ENCODE measurements around the gene IQGAP2.

The IQGAP2 gene

GRCh38 chr5:76497986-76498717 lies 95.1 kb downstream of the IQGAP2 start:
- Histone ChIP-seq H3K79me2 (ENCODE audit: control insufficient read depth, low read length) (0 out of 2 replicates have a peak, but pooled peaks cover 3% of the 10 kb centered on the region), H3K27ac (ENCODE audit: low read depth, low read length) (no peak overlapping the region), H3K4me1 (ENCODE audit: control insufficient read depth, low read length) (no peaks in the 10 kb centered on the region), H3F3A (ENCODE audit: control insufficient read depth, insufficient read depth) (no peaks in the 10 kb centered on the region), H3K4me2 (ENCODE audit: low read length) (no peak overlapping the region), H3K27me3 (ENCODE audit: control insufficient read depth, low read length) (no peaks in the 10 kb centered on the region), H3K9me3 (ENCODE audit: control insufficient read depth, insufficient read depth, low read length) (no peaks in the 10 kb centered on the region), H3K9me2 (replicated peaks; ENCODE audit: control insufficient read depth, low read length) (no peaks in the 10 kb centered on the region), H4K20me1 (ENCODE audit: control insufficient read depth, insufficient read depth, low read depth, low read length) (no peaks in the 10 kb centered on the region), H3K4me3 (ENCODE audit: low read length) (no peak overlapping the region), H3K36me3 (ENCODE audit: control insufficient read depth, low read length) (no peaks in the 10 kb centered on the region)
- TF ChIP-seq EZH2phosphoT487 (IDR thresholded peaks at IDR 0.05; ENCODE audit: borderline replicate concordance, low read length): no peak
- TF ChIP-seq CTCF (IDR thresholded peaks at IDR 0.05; ENCODE audit: low read depth, low read length, poor library complexity, severe bottlenecking): no peak

- Histone ChIP-seq H3K27me3 (ENCODE audit: control insufficient read depth, low read length) (no peaks in the 10 kb centered on the region), H3F3A (ENCODE audit: control insufficient read depth, insufficient read depth) (no peaks in the 10 kb centered on the region), H3K79me2 (ENCODE audit: control insufficient read depth, low read length) (peaks cover 8% of the 10 kb centered on the region; the same call in 1 of the 2 replicates), H4K20me1 (ENCODE audit: control insufficient read depth, insufficient read depth, low read depth, low read length) (no peaks in the 10 kb centered on the region), H3K27ac (ENCODE audit: low read depth, low read length) (no peak overlapping the region), H3K9me2 (replicated peaks; ENCODE audit: control insufficient read depth, low read length) (no peaks in the 10 kb centered on the region), H3K9me3 (ENCODE audit: control insufficient read depth, insufficient read depth, low read length) (no peaks in the 10 kb centered on the region), H3K4me3 (ENCODE audit: low read length) (no peak overlapping the region), H3K36me3 (ENCODE audit: control insufficient read depth, low read length) (no peaks in the 10 kb centered on the region), H3K4me1 (ENCODE audit: control insufficient read depth, low read length) (no peaks in the 10 kb centered on the region), H3K4me2 (ENCODE audit: low read length) (no peak overlapping the region)
- TF ChIP-seq CTCF (IDR thresholded peaks at IDR 0.05; ENCODE audit: low read depth, low read length, poor library complexity, severe bottlenecking) (no peak), EZH2phosphoT487 (IDR thresholded peaks at IDR 0.05; ENCODE audit: borderline replicate concordance, low read length) (no peak)
These were observed 96.5 kb downstream of the IQGAP2 start for GRCh38 chr5:76499507-76500161.

DNA sequence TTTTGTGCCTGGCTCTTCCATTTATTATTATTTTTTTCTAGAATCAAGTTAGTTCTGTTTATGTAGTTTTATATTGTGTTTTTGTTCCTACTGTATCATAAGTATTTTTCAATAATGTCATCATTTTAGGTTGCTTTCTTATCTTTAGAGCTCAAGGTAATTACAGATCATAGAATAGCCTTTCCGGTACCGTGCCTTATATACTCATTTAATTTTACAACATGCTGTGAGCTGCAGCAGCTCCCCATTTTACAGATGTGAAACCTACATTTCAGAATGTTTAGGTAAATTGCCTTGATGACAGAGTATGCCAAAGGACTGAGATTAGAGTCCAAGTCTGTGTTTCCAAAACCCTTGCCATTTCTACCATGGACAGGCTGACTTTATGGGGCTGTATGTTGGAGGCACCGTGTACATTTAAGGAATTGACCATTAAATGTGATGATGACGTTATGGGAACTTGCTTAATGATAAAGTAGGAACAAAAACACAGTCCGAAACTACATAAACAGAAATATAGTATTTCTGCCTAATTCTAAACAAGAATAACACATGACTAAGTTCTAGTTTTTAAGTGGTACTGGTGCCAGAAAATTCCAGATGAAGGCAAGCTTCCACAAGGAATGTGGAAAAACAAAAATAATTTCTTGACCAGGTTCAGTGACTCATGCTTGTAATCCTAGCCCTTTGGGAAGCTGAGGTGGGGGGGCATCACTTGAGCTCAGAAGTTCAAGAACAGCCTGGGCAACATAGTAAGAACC lies 97.7 kb downstream of the IQGAP2 start:
- Histone ChIP-seq H4K20me1 (ENCODE audit: control insufficient read depth, insufficient read depth, low read depth, low read length) (no peaks in the 10 kb centered on the region), H3K4me1 (ENCODE audit: control insufficient read depth, low read length) (no peaks in the 10 kb centered on the region), H3K27me3 (ENCODE audit: control insufficient read depth, low read length) (no peaks in the 10 kb centered on the region), H3K79me2 (ENCODE audit: control insufficient read depth, low read length) (peaks cover 8% of the 10 kb centered on the region; the same call in 1 of the 2 replicates), H3K36me3 (ENCODE audit: control insufficient read depth, low read length) (no peaks in the 10 kb centered on the region), H3K4me3 (ENCODE audit: low read length) (no peak overlapping the region), H3K27ac (ENCODE audit: low read depth, low read length) (no peak overlapping the region), H3F3A (ENCODE audit: control insufficient read depth, insufficient read depth) (no peaks in the 10 kb centered on the region), H3K4me2 (ENCODE audit: low read length) (no peak overlapping the region), H3K9me3 (ENCODE audit: control insufficient read depth, insufficient read depth, low read length) (no peaks in the 10 kb centered on the region), H3K9me2 (replicated peaks; ENCODE audit: control insufficient read depth, low read length) (no peaks in the 10 kb centered on the region)
- no peak for TF ChIP-seq CTCF (IDR thresholded peaks at IDR 0.05; ENCODE audit: low read depth, low read length, poor library complexity, severe bottlenecking)
- TF ChIP-seq EZH2phosphoT487 (IDR thresholded peaks at IDR 0.05; ENCODE audit: borderline replicate concordance, low read length): no peak

Data from DOHH2 (cell line).